ENCODE data around the gene CHRNG. TPM values are rescaled to one million over a fixed set of nuclear protein-coding genes. Genes with fewer than 3 reads are reported as not detected.

The CHRNG gene
- total and polyA plus RNA-seq, 2 donors (not counting 3 experiments of a cell fraction or from before 2014, with no cell fraction given), result not detected

GRCh38 chr2:232541195-232541960, 1.9 kb downstream of the CHRNG start:
- Histone ChIP-seq H3K9me3 (replicated peaks; ENCODE audit: control insufficient read depth, insufficient read depth, low read length) (no peaks in the 10 kb centered on the region), H3K27ac (ENCODE audit: insufficient read depth, low read depth, low read length) (no peak overlapping the region), H3K4me1 (ENCODE audit: control insufficient read depth, extremely low read depth, insufficient read depth, low read length) (no peaks in the 10 kb centered on the region), H3K4me2 (ENCODE audit: insufficient read depth, low read length) (no peak overlapping the region), H2AFZ (ENCODE audit: low read depth, low read length) (no peak overlapping the region), H3K9me1 (replicated peaks; ENCODE audit: control insufficient read depth, extremely low read depth, insufficient read depth, low read length) (no peaks in the 10 kb centered on the region), H3K9ac (replicated peaks; ENCODE audit: extremely low read depth, insufficient read depth, low read length) (no peak overlapping the region), H3K4me3 (replicated peaks in 1 of 3; ENCODE audit: insufficient read depth in 1 of 3, low read depth in 1 of 3, low read length in 3 of 3) (no peak overlapping the region), H4K20me1 (replicated peaks; ENCODE audit: control insufficient read depth, extremely low read depth, insufficient read depth, low read length) (no peaks in the 10 kb centered on the region), H3K27me3 (ENCODE audit: control insufficient read depth in 2 of 2, insufficient read depth in 2 of 2, low read length in 2 of 2) (no peaks in the 10 kb centered on the region), H3K36me3 (ENCODE audit: control insufficient read depth in 2 of 2, extremely low read depth in 1 of 2, insufficient read depth in 2 of 2, low read length in 2 of 2) (no peaks in the 10 kb centered on the region), H3K79me2 (ENCODE audit: control insufficient read depth, insufficient read depth, low read length) (no peaks in the 10 kb centered on the region)
- BruUV-seq (replicated peaks), result no TSS peak
- POLR2A ChIA-PET, result no interaction called here
- DNase-seq (ENCODE audit: low read depth, low spot score), result no peak
- TF ChIP-seq, protein P1, sequence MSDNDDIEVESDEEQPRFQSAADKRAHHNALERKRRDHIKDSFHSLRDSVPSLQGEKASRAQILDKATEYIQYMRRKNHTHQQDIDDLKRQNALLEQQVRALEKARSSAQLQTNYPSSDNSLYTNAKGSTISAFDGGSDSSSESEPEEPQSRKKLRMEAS (IDR thresholded peaks at IDR 0.05; ENCODE audit: insufficient read depth, insufficient read length), result no peak
- TF ChIP-seq POLR2AphosphoS5 (IDR thresholded peaks at IDR 0.05; ENCODE audit: insufficient read depth, low read depth, low read length), result no peak
- TF ChIP-seq, protein P2, sequence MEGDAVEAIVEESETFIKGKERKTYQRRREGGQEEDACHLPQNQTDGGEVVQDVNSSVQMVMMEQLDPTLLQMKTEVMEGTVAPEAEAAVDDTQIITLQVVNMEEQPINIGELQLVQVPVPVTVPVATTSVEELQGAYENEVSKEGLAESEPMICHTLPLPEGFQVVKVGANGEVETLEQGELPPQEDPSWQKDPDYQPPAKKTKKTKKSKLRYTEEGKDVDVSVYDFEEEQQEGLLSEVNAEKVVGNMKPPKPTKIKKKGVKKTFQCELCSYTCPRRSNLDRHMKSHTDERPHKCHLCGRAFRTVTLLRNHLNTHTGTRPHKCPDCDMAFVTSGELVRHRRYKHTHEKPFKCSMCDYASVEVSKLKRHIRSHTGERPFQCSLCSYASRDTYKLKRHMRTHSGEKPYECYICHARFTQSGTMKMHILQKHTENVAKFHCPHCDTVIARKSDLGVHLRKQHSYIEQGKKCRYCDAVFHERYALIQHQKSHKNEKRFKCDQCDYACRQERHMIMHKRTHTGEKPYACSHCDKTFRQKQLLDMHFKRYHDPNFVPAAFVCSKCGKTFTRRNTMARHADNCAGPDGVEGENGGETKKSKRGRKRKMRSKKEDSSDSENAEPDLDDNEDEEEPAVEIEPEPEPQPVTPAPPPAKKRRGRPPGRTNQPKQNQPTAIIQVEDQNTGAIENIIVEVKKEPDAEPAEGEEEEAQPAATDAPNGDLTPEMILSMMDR (IDR thresholded peaks at IDR 0.05; ENCODE audit: extremely low read depth in 1 of 2, insufficient read depth in 1 of 2, low read depth in 1 of 2, low read length in 2 of 2), result no peak
- no peak for TF ChIP-seq FOS (IDR thresholded peaks at IDR 0.05; ENCODE audit: borderline replicate concordance, insufficient read depth, low read length)
- no peak for TF ChIP-seq POLR2A (IDR thresholded peaks at IDR 0.05; ENCODE audit: low read depth, low read length)
- TF ChIP-seq GATA2 (IDR thresholded peaks at IDR 0.05; ENCODE audit: insufficient read depth, insufficient read length, low read depth, low read length), result no peak
- TF ChIP-seq EZH2 (IDR thresholded peaks at IDR 0.05; ENCODE audit: borderline replicate concordance, low read depth, low read length, severe bottlenecking), result no peak
- TF ChIP-seq MYC (IDR thresholded peaks at IDR 0.05; ENCODE audit: low read depth, low read length), result no peak
- no peak for TF ChIP-seq JUN (IDR thresholded peaks at IDR 0.05; ENCODE audit: borderline replicate concordance, insufficient read depth, insufficient read length, low read depth)
- FAIRE-seq, result no peak
- CTCF ChIA-PET, result no interaction called here
- intact Hi-C loops (cut with micrococcal nuclease) (no loop called here), dilution Hi-C loops (cut with MboI; ENCODE audit: extremely low pct_ligation_motif_present, low sequenced_read_pairs) (no loop called here)

Data from endothelial cell of umbilical vein (primary cell).